Measurements from ENCODE around the gene BACE1-AS.

DNA sequence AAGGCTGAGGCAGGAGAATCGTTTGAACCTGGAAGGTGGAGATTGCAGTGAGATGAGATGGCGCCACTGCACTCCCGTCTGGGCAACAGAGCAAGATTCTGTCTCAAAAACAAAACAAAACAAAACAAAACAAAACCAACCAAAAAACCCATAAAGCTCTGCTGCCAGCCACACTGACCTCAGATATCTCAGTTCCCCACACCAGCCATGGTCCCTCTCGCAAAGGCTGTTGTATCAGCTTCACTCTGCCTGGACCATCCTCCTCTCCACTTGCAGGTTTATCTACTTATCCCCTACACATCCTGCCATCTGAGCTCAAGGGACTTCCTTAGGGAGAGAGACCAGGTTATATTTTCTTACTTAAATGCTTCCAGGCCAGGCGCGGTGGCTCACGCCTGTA lies 11.1 kb downstream of the BACE1-AS start:
- TF ChIP-seq, protein P1, sequence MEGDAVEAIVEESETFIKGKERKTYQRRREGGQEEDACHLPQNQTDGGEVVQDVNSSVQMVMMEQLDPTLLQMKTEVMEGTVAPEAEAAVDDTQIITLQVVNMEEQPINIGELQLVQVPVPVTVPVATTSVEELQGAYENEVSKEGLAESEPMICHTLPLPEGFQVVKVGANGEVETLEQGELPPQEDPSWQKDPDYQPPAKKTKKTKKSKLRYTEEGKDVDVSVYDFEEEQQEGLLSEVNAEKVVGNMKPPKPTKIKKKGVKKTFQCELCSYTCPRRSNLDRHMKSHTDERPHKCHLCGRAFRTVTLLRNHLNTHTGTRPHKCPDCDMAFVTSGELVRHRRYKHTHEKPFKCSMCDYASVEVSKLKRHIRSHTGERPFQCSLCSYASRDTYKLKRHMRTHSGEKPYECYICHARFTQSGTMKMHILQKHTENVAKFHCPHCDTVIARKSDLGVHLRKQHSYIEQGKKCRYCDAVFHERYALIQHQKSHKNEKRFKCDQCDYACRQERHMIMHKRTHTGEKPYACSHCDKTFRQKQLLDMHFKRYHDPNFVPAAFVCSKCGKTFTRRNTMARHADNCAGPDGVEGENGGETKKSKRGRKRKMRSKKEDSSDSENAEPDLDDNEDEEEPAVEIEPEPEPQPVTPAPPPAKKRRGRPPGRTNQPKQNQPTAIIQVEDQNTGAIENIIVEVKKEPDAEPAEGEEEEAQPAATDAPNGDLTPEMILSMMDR (IDR thresholded peaks at IDR 0.05) = no peak
- TF ChIP-seq ZFX (IDR thresholded peaks at IDR 0.05; ENCODE audit: borderline replicate concordance) = no peak
